ENCODE measurements around the gene MAP3K21. TPM values are rescaled to one million over a fixed set of nuclear protein-coding genes. Genes with fewer than 3 reads are reported as not detected.

MAP3K21 gene
- total RNA-seq, 1 donor from 2014 or later: 2.9 TPM

GRCh38 chr1:233355841-233356704 lies 28.5 kb downstream of the MAP3K21 start:
- DNase-seq (ENCODE audit: low spot score in 2 of 2): no peak
- FAIRE-seq: no peak

DNA sequence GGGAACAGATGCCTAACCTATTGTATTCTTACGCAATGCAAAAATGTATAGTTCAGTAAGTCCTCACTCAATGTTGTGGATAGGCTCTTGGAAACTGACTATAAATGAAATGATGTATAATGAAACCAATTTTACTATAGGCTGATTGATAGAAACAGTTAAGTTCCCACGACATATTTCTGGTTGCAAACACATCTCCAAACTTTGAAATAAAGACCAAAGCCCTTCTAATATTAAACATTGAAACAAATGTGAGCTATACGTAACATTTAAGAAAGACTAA lies 29.1 kb downstream of the MAP3K21 start:
- DNase-seq (ENCODE audit: low spot score in 2 of 2): no peak
- FAIRE-seq: no peak

- no peak for DNase-seq (ENCODE audit: low spot score in 2 of 2)
- FAIRE-seq: no peak
Measured at GRCh38 chr1:233357595-233358397, 30.3 kb downstream of the MAP3K21 start.

GRCh38 chr1:233359431-233359830 lies 31.9 kb downstream of the MAP3K21 start:
- DNase-seq (ENCODE audit: low spot score in 2 of 2) (no peak), FAIRE-seq (no peak)

DNA sequence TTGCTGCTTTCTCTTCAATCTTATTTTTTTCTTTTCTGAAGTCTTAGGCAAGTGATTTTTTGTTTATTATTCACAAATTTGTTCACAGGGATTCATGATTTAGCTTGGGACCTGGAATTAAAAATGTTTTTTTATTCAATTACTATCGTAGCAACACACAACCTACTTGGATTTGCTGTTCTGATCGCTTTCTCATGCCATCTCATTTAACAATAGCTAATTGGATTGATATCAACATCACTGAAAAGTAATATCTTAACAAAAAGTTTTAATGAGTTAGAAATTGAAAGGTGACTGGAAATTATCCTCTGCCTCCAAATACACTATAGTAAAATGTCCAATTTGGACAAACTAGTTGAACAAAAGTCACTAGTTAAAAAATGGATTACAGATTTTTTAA lies 32.4 kb downstream of the MAP3K21 start:
- DNase-seq (ENCODE audit: low spot score in 2 of 2): no peak
- no peak for FAIRE-seq

GRCh38 chr1:233360525-233361102 lies 33.1 kb downstream of the MAP3K21 start:
- no peak for FAIRE-seq
- no peak for DNase-seq (ENCODE audit: low spot score in 2 of 2)

DNA sequence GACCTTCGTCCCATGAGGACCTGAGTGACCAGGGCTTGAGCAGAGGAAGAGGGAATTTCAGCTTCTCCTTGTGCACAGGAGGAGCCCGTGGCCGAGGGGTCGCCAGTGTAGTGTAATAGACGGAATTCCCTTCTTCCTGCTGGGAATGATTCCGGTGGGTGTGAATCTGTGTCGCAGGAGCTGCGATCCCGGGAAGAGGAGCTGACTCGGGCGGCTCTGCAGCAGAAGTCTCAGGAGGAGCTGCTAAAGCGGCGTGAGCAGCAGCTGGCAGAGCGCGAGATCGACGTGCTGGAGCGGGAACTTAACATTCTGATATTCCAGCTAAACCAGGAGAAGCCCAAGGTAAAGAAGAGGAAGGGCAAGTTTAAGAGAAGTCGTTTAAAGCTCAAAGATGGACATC lies 34.4 kb downstream of the MAP3K21 start:
- DNase-seq (ENCODE audit: low spot score in 2 of 2) (no peak), FAIRE-seq (no peak)

GRCh38 chr1:233362743-233363142 lies 35.2 kb downstream of the MAP3K21 start:
- DNase-seq (ENCODE audit: low spot score in 2 of 2) (no peak), FAIRE-seq (no peak)

GRCh38 chr1:233364026-233364425 lies 36.5 kb downstream of the MAP3K21 start:
- DNase-seq (ENCODE audit: low spot score in 2 of 2) (no peak), FAIRE-seq (no peak)

DNA sequence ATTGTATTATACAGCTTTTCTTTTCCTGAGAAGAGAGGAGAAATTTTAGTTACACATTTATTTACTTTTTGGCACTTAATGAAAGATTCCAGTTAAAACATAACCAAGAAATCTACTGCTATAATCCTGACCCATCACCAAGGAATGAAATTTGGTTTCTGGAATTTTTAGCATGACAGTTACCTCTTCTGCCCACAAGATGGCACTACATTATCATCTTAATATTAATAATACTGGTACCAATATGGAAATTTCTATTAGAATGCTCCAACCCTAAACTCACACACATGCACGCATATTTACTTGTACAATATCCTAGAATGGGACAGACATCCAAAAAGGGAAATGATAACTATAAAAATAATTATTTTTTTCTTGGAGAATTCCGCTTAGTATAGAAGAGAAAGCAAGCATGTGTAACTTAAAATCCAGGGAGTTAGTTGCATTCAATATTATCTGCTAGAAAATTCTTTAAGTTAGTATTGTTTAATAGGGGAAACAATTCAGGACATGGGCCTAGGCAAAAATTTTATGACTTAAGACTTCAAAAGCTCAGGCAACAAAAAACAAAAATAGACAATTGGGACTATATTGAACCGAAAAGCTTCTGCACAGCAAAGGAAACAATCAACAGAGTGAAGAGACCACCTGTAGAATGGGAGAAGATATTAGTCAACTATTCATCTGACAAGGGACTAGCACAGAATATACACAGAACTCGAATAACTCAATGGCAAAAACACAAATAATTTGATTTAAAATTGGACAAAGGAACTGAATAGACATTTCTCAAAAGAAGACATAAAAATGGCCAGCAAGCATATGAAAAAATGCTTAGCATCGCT lies 37.4 kb downstream of the MAP3K21 start:
- DNase-seq (ENCODE audit: low spot score in 2 of 2) (peak in 1 of 2 donors; percentile 7), FAIRE-seq (peak; percentile 74)

- FAIRE-seq (no peak), DNase-seq (ENCODE audit: low spot score in 2 of 2) (no peak)
Measured at GRCh38 chr1:233366575-233366974, 39.1 kb downstream of the MAP3K21 start.

- DNase-seq (ENCODE audit: low spot score in 2 of 2) (no peak), FAIRE-seq (no peak)
Measured at GRCh38 chr1:233367057-233367803, 39.7 kb downstream of the MAP3K21 start.

DNA sequence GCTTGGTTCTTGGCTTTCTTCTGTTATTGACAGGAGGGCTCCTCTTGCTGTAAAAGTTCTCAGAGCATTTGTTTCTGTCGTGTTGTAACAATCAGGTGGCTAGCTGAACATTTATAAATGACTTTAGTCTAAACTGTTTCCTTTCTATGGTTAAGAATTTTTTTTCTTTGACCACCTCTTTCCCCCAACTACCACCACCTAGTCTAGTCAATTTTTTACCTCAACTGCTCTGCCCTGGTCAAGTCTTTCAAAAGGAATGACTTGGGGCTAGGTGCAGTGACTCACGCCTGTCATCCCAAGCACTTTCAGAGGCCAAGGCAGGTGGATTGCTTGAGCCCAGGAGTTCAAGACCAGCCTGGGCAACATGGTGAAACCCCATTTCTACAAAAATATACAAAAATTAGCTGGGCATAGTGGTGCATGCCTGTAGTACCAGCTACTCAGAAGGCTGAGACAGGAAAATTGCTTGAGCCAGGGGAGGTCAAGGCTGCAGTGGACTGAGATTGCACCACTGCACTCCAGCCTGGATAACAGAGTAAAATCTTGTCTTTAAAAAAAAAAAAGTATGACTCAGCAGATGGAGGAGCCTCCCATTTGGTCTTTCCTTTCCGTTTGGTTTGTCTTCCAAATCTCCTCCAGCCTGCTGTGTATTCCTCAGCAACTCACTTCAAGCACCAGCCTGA lies 40.7 kb downstream of the MAP3K21 start:
- DNase-seq (ENCODE audit: low spot score in 2 of 2): no peak
- no peak for FAIRE-seq

GRCh38 chr1:233368789-233369130 lies 41.2 kb downstream of the MAP3K21 start:
- DNase-seq (ENCODE audit: low spot score in 2 of 2) (no peak), FAIRE-seq (no peak)

DNA sequence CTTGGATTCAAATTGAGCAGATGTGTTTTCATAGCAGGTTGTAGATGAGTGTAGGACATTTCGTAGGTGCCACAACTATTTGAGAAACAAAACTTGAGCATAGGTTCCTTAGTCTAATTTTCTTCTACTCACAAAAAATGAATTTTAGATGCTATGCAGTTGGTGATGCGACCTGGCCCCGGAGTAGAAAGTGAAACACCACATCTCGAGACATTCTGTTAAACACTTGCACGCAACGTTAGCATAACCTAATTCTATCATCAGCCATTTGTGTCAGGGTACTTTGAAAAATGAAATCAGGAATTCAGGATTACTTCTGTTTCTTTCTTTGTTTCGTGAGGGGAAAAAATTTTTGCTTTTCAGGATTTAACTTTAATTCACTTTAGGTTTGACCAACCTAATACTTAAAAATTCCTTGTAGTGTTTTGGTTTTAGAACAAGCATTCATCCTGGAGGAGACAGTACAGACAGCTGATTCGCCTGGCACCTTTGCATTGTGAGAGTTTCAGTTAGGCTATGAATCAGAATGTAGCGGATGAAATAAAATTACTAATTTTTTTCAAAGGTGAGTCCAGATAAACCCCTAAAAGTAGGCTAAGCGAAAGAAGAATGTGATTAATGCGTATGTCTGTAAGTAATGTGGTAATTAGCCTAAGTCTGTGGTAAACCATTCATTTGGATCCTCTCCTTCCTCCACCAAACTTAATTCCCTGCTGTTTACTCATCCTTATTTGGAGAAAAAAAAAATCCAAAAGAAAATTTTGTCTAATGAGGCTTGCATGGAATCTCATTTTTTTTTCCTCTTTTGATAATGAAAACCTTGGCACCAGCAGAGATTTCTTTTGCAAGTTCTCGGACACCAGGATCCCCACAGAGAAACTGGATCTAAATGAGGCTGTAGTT lies 44.9 kb downstream of the MAP3K21 start:
- FAIRE-seq (no peak), DNase-seq (ENCODE audit: low spot score in 2 of 2) (no peak)

GRCh38 chr1:233373226-233373625 lies 45.7 kb downstream of the MAP3K21 start:
- DNase-seq (ENCODE audit: low spot score in 2 of 2) (no peak), FAIRE-seq (no peak)

DNA sequence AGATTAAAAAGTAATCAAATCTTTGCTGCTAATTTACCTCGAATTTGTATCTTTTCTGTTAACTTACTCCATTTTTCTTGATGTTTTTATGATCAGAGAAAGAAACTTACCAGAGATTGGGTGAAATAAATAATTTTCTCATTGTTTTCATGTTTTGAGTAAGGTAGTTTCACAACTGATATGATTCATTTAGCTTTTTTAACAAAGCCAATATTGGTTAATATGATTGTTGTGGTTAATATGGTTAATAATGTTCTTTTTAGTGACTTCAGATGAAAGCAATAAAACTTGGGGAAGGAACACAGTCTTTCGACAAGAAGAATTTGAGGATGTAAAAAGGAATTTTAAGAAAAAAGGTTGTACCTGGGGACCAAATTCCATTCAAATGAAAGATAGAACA lies 48.1 kb downstream of the MAP3K21 start:
- DNase-seq (ENCODE audit: low spot score in 2 of 2): no peak
- FAIRE-seq: peak; percentile 10

- DNase-seq (ENCODE audit: low spot score in 2 of 2) (no peak), FAIRE-seq (no peak)
Measured at GRCh38 chr1:233376382-233377110, 49.0 kb downstream of the MAP3K21 start.

All from frontal cortex (tissue), 4 donors.